GM21723 (cell line): ENCODE measurements around the gene RFPL1.
"Not testable (repeated sequence)": the region's sequence is repeated elsewhere in the genome, so short reads cannot be mapped to it uniquely, and the experiment has no call there.

Source experiments
- ATAC-seq: cut with Tn5 transposase; IDR thresholded peaks from one replicate; pipeline ENCODE4 v1.9.1; 2021; ENCODE audit warnings: mild to moderate bottlenecking, moderate library complexity; ENCODE audit not compliant: unreplicated experiment

Gene RFPL1

GRCh38 chr22:29477723-29478318 is 39.4 kb downstream of the RFPL1 start:
- no peak for ATAC-seq

GRCh38 chr22:29478326-29479276 is 40.2 kb downstream of the RFPL1 start:
- ATAC-seq: no peak

GRCh38 chr22:29479417-29480261 is 41.3 kb downstream of the RFPL1 start, which contains the start of gene NEFH:
NEFH (plus strand) TSS chr22:29480218; CDS start chr22:29480263, 45 bp downstream.
- no peak for ATAC-seq

- ATAC-seq: no peak
These were observed 41.8 kb downstream of the RFPL1 start for GRCh38 chr22:29480262-29480511.

GRCh38 chr22:29480512-29481264 is 42.3 kb downstream of the RFPL1 start:
- ATAC-seq: no peak

- no peak for ATAC-seq
These were observed 43.0 kb downstream of the RFPL1 start for GRCh38 chr22:29481265-29482000.

- ATAC-seq: no peak
These were observed 43.9 kb downstream of the RFPL1 start for GRCh38 chr22:29482253-29482652.

- ATAC-seq: no peak
These were observed 44.3 kb downstream of the RFPL1 start for GRCh38 chr22:29482726-29483125.

GRCh38 chr22:29483254-29483653 is 44.9 kb downstream of the RFPL1 start:
- no peak for ATAC-seq

- ATAC-seq: no peak
These were observed 46.3 kb downstream of the RFPL1 start for GRCh38 chr22:29484642-29485041.

- no peak for ATAC-seq
These were observed 47.1 kb downstream of the RFPL1 start for GRCh38 chr22:29485448-29485847.

GRCh38 chr22:29487426-29487986 is 49.1 kb downstream of the RFPL1 start:
- ATAC-seq: no peak

GRCh38 chr22:29489127-29489780 is 50.9 kb downstream of the RFPL1 start:
- ATAC-seq: not testable (repeated sequence)

- ATAC-seq: no peak
These were observed 52.6 kb downstream of the RFPL1 start for GRCh38 chr22:29491012-29491411.
